Measurements from ENCODE around the gene LEF1.

GRCh38 chr4:108054025-108054638 lies 114.6 kb downstream of the LEF1 start:
- TF ChIP-seq POLR2A (IDR thresholded peaks at IDR 0.05) (no peak), CTCF (IDR thresholded peaks at IDR 0.05) (no peak)

All from heart left ventricle (tissue), 13 donors.